Endothelial cell of umbilical vein (primary cell): Measurements from ENCODE around the gene HERPUD1. TPM values are rescaled to one million over a fixed set of nuclear protein-coding genes. Genes with fewer than 3 reads are reported as not detected.

Source experiments
- BruUV-seq: library from RNA; stranded (reverse); fragments of 400-500 nt; replicated peaks from 2 replicates; lab custom pipeline; 2021; lab: Mats Ljungman, UMichigan
- CTCF ChIA-PET: fragments of 300-600, 350-600 bp; sonication (Branson Sonifier 250); formaldehyde crosslinking; loops from one replicate; lab custom pipeline; 2021; ENCODE audit warnings: antibody characterized with exemption, inconsistent platforms; lab: Charles Lee
- POLR2A ChIA-PET: fragments of 300-600, 350-600 bp; sonication (Branson Sonifier 250); formaldehyde crosslinking; loops from one replicate; lab custom pipeline; 2021; ENCODE audit warnings: antibody characterized with exemption, inconsistent platforms; lab: Charles Lee
- DNase-seq: peaks from one replicate; pipeline ENCODE4 v3.0.0-alpha.2; 2011; ENCODE audit warnings: low read depth, low spot score
- FAIRE-seq: peaks from 2 replicates; lab custom pipeline; 2011; peaks lifted over from hg19 to GRCh38; lab: Jason Lieb, UNC
- H2AFZ ChIP-seq: 2 replicates; pipeline ENCODE4 v1.6.0; 2012; ENCODE audit warnings: low read depth, low read length, control low read depth, inconsistent platforms
- H3K27ac ChIP-seq: 2 replicates; pipeline ENCODE4 v1.5.1; 2011; ENCODE audit warnings: low read depth, mild to moderate bottlenecking, control low read depth, low read length, moderate library complexity; ENCODE audit not compliant: insufficient read depth
- H3K27me3 ChIP-seq, 2 experiments: 2 replicates each; pipeline versions ENCODE4 v1.6.0 to v1.6.1; 2011; ENCODE audit warnings: low read length in 2 of 2, mixed read lengths in 1 of 2; ENCODE audit not compliant: control insufficient read depth in 2 of 2, insufficient read depth in 2 of 2
- H3K36me3 ChIP-seq, 2 experiments: 2 replicates in 1 of 2; 3 replicates in 1 of 2; pipeline ENCODE4 v1.5.1; 2011; ENCODE audit warnings: low read length in 2 of 2, mild to moderate bottlenecking in 1 of 2, moderate library complexity in 1 of 2; ENCODE audit not compliant: control insufficient read depth in 2 of 2, insufficient read depth in 2 of 2; ENCODE audit errors: extremely low read depth in 1 of 2
- H3K4me1 ChIP-seq: 3 replicates; pipeline ENCODE4 v1.5.1; 2011; ENCODE audit warnings: mild to moderate bottlenecking, low read length; ENCODE audit not compliant: control insufficient read depth, insufficient read depth; ENCODE audit errors: extremely low read depth
- H3K4me2 ChIP-seq: 2 replicates; pipeline ENCODE4 v1.6.1; 2011; ENCODE audit warnings: low read length, control low read depth, mixed read lengths; ENCODE audit not compliant: insufficient read depth
- H3K4me3 ChIP-seq, 3 experiments: fragments of 200-600 bp in 1 of 3; sonication (generic), shearing (Covaris generic) in 1 of 3; replicated peaks in 1 of 3; 2 replicates each; pipeline ENCODE4 v1.5.1; 2011 to 2016; ENCODE audit warnings: control low read depth in 3 of 3, low read length in 3 of 3, mild to moderate bottlenecking in 2 of 3, inconsistent platforms in 1 of 3, low read depth in 1 of 3, moderate library complexity in 1 of 3; ENCODE audit not compliant: insufficient read depth in 1 of 3
- H3K79me2 ChIP-seq: 2 replicates; pipeline ENCODE4 v1.6.0; 2012; ENCODE audit warnings: low read length, inconsistent platforms; ENCODE audit not compliant: control insufficient read depth, insufficient read depth
- H3K9ac ChIP-seq: replicated peaks from 2 replicates; pipeline ENCODE3; 2011; ENCODE audit warnings: low read length, control low read depth; ENCODE audit not compliant: insufficient read depth; ENCODE audit errors: extremely low read depth
- H3K9me1 ChIP-seq: replicated peaks from 3 replicates; pipeline ENCODE4 v1.6.0; 2011; ENCODE audit warnings: mild to moderate bottlenecking, low read length; ENCODE audit not compliant: control insufficient read depth, insufficient read depth; ENCODE audit errors: extremely low read depth
- H3K9me3 ChIP-seq: replicated peaks from 2 replicates; pipeline ENCODE4 v1.5.1; 2012; ENCODE audit warnings: low read length, inconsistent platforms; ENCODE audit not compliant: control insufficient read depth, insufficient read depth
- H4K20me1 ChIP-seq: replicated peaks from 2 replicates; pipeline ENCODE3; 2011; ENCODE audit warnings: mild to moderate bottlenecking, low read length; ENCODE audit not compliant: control insufficient read depth, insufficient read depth; ENCODE audit errors: extremely low read depth
- EZH2 ChIP-seq: IDR thresholded peaks from 2 replicates; pipeline ENCODE4 v1.6.1; 2012; ENCODE audit warnings: borderline replicate concordance, low read depth, mild to moderate bottlenecking, moderate library complexity, low read length, inconsistent platforms; ENCODE audit not compliant: severe bottlenecking
- FOS ChIP-seq: IDR thresholded peaks from 2 replicates; pipeline ENCODE4 v1.6.1; 2011; ENCODE audit warnings: mild to moderate bottlenecking, low read length, moderate library complexity, borderline replicate concordance; ENCODE audit not compliant: insufficient read depth
- GATA2 ChIP-seq: IDR thresholded peaks from 2 replicates; pipeline ENCODE4 v1.7.0; 2011; ENCODE audit warnings: low read depth, mild to moderate bottlenecking, moderate library complexity, mixed read lengths, low read length; ENCODE audit not compliant: insufficient read length, insufficient read depth
- JUN ChIP-seq: IDR thresholded peaks from 2 replicates; pipeline ENCODE4 v1.6.1; 2011; ENCODE audit warnings: borderline replicate concordance, low read depth; ENCODE audit not compliant: insufficient read length, insufficient read depth
- MYC ChIP-seq: IDR thresholded peaks from one replicate; pipeline ENCODE4 v1.6.1; 2011; ENCODE audit warnings: mild to moderate bottlenecking, low read depth, low read length
- POLR2A ChIP-seq: IDR thresholded peaks from 2 replicates; pipeline ENCODE4 v1.6.1; 2012; ENCODE audit warnings: low read depth, mild to moderate bottlenecking, control low read depth, low read length
- POLR2AphosphoS5 ChIP-seq: IDR thresholded peaks from 2 replicates; pipeline ENCODE4 v1.6.1; 2012; ENCODE audit warnings: low read depth, mild to moderate bottlenecking, control low read depth, low read length, moderate library complexity; ENCODE audit not compliant: insufficient read depth
- dilution Hi-C: fragments of 300-500 bp; cut with MboI; formaldehyde crosslinking; loops from one replicate; pipeline ENCODE4 v1.15.0; 2019; ENCODE audit warnings: low sequenced_read_pairs; ENCODE audit not compliant: extremely low pct_ligation_motif_present
- intact Hi-C: fragments of 100-400 bp; cut with micrococcal nuclease; formaldehyde crosslinking; loops from one replicate; pipeline ENCODE4 v1.10.0; 2022
- polyA plus RNA-seq, 4 experiments: library from polyadenylated mRNA; depleted of rRNA in 3 of 4; stranded (reverse) in 3 of 4; unstranded in 1 of 4; fragments of >200 nt; gene quantifications; 2 replicates each; pipeline versions ENCODE4 v1.2.1 to v1.2.3, GENCODE V29; 2011 to 2012; ENCODE audit warnings: missing spikeins in 1 of 4
- total RNA-seq: library from RNA; stranded (reverse); gene quantifications from 2 replicates; pipeline ENCODE4 v1.2.3, GENCODE V29; 2021
- TF ChIP-seq, protein P1 (sequence below), 2 donors: IDR thresholded peaks; 1 replicate in 1 of 2; 2 replicates in 1 of 2; pipeline ENCODE4 v1.5.1; 2011; ENCODE audit warnings: low read length in 2 of 2, mild to moderate bottlenecking in 2 of 2, moderate library complexity in 2 of 2, control low read depth in 1 of 2, inconsistent platforms in 1 of 2, low read depth in 1 of 2; ENCODE audit not compliant: insufficient read depth in 1 of 2; ENCODE audit errors: extremely low read depth in 1 of 2
- TF ChIP-seq, protein P2 (sequence below): IDR thresholded peaks from 2 replicates; pipeline ENCODE4 v1.6.1; 2011; ENCODE audit not compliant: insufficient read depth, insufficient read length

The HERPUD1 gene
- total and polyA plus RNA-seq, 2 donors (not counting 3 experiments of a cell fraction or from before 2014, with no cell fraction given), result 107 to 109 TPM

DNA sequence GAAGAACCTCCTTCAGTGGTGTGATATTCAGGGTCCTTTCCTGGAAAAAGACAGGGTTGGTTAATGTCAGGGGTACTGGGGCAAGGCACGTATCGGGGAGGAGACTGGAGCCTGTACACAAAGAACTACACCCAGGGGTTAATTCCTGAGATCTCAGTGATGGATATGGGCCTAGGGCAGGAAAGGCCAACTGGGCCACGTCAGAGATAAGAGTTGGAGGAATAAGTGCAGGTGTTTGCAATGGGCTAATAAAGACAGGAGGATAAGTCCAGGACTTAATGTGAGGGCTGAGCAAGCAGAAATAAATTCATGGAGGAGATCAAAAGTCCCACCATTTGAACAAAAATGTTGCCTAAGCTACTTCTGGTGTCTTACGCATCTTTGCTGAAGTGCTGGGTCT, 10.4 kb upstream of the HERPUD1 start:
- dilution Hi-C loops, result no loop called here
- no peak overlapping the region for H3K4me2 ChIP-seq
- H3K9me1 ChIP-seq, result no peaks in the 10 kb centered on the region
- TF ChIP-seq, protein P1, sequence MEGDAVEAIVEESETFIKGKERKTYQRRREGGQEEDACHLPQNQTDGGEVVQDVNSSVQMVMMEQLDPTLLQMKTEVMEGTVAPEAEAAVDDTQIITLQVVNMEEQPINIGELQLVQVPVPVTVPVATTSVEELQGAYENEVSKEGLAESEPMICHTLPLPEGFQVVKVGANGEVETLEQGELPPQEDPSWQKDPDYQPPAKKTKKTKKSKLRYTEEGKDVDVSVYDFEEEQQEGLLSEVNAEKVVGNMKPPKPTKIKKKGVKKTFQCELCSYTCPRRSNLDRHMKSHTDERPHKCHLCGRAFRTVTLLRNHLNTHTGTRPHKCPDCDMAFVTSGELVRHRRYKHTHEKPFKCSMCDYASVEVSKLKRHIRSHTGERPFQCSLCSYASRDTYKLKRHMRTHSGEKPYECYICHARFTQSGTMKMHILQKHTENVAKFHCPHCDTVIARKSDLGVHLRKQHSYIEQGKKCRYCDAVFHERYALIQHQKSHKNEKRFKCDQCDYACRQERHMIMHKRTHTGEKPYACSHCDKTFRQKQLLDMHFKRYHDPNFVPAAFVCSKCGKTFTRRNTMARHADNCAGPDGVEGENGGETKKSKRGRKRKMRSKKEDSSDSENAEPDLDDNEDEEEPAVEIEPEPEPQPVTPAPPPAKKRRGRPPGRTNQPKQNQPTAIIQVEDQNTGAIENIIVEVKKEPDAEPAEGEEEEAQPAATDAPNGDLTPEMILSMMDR (IDR thresholded peaks at IDR 0.05; ENCODE audit: extremely low read depth in 1 of 2, insufficient read depth in 1 of 2, low read depth in 1 of 2, low read length in 2 of 2), result no peak
- TF ChIP-seq, protein P2, sequence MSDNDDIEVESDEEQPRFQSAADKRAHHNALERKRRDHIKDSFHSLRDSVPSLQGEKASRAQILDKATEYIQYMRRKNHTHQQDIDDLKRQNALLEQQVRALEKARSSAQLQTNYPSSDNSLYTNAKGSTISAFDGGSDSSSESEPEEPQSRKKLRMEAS, result no peak
- no peak for TF ChIP-seq EZH2
- TF ChIP-seq GATA2, result no peak
- TF ChIP-seq FOS, result no peak
- no peak for TF ChIP-seq POLR2AphosphoS5
- no peak for TF ChIP-seq MYC
- no peak for TF ChIP-seq JUN
- no peak for TF ChIP-seq POLR2A
- BruUV-seq, result no TSS peak
- DNase-seq (no peak), FAIRE-seq (no peak)
- peaks cover under 1% of the 10 kb centered on the region for H3K4me1 ChIP-seq
- no peak overlapping the region for H3K9ac ChIP-seq
- H4K20me1 ChIP-seq, result no peaks in the 10 kb centered on the region
- intact Hi-C loops, result no loop called here
- peaks cover 5 to 12% of the 10 kb centered on the region in 2 experiments for H3K27me3 ChIP-seq
- no peaks in the 10 kb centered on the region for H3K79me2 ChIP-seq
- ChIA-PET POLR2A (no interaction called here), CTCF (no interaction called here)
- H3K27ac ChIP-seq, result no peak overlapping the region
- no peaks in the 10 kb centered on the region for H3K9me3 ChIP-seq
- H2AFZ ChIP-seq, result no peak overlapping the region
- no peaks in the 10 kb centered on the region for H3K36me3 ChIP-seq
- no peak overlapping the region for H3K4me3 ChIP-seq
